ENCODE results near the gene LRRC15. TPM values are rescaled to one million over a fixed set of nuclear protein-coding genes. Genes with fewer than 3 reads are reported as not detected.

LRRC15 gene
- total and polyA plus RNA-seq, 2 experiments from 2014 or later = 0.05 to 0.14 TPM

DNA sequence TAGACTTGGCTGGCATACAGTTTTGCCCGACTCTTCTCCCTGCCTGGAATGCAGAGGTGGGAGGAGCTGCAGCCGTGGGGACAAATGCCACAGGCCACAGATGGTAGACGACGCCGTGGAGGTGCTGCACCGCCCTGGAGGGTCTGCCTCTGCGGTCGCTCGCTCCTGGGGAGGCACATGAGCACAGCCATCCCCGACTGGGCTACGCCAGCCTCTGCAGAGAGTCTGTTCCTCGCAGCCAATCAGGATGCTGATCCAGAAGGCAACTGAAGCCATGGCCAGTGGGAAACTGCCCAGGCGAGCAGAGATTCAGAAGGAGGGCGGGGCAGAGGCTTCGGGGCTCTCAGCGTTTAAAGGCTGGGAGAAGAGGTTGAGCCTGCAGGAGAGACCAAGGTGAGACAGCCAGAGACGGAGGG lies 11.9 kb upstream of the LRRC15 start:
- H3K4me3 ChIP-seq = no peak overlapping the region
- ATAC-seq (peak; percentile 62), DNase-seq (ENCODE audit: low spot score) (no peak)
- peaks cover 32% of the 10 kb centered on the region for H3K4me1 Mint-ChIP-seq
- no peak overlapping the region for H3K27ac Mint-ChIP-seq
- no peaks in the 10 kb centered on the region for H3K9me3 Mint-ChIP-seq
- H3K79me2 ChIP-seq (replicated peaks; ENCODE audit: insufficient read depth) = no peaks in the 10 kb centered on the region
- H3K36me3 ChIP-seq (ENCODE audit: insufficient read depth) = no peaks in the 10 kb centered on the region
- H4K20me1 ChIP-seq (replicated peaks; ENCODE audit: insufficient read depth) = no peaks in the 10 kb centered on the region
- H3K27ac ChIP-seq (ENCODE audit: low read depth) = no peak overlapping the region
- no peak overlapping the region for H3K4me2 ChIP-seq
- H3K4me3 Mint-ChIP-seq = no peak overlapping the region
- no peaks in the 10 kb centered on the region for H3F3A ChIP-seq (replicated peaks; ENCODE audit: low read depth)
- H3K36me3 Mint-ChIP-seq (ENCODE audit: low read depth) = no peaks in the 10 kb centered on the region
- no peaks in the 10 kb centered on the region for H3K27me3 ChIP-seq (ENCODE audit: insufficient read depth)
- peaks cover 8% of the 10 kb centered on the region for H3K27me3 Mint-ChIP-seq (ENCODE audit: insufficient read depth, low read depth, poor library complexity)
- TF ChIP-seq JUNB (IDR thresholded peaks at IDR 0.05; ENCODE audit: unreplicated experiment) = no peak
- no peak for TF ChIP-seq ZNF462 (CRISPR knock-in tag; IDR thresholded peaks at IDR 0.05)
- no peak for TF ChIP-seq STAT1 (IDR thresholded peaks at IDR 0.05; ENCODE audit: unreplicated experiment)
- no peak for TF ChIP-seq POLR2AphosphoS5 (IDR thresholded peaks at IDR 0.05; ENCODE audit: low read depth)
- no peak for TF ChIP-seq CREB1 (CRISPR knock-in tag; IDR thresholded peaks at IDR 0.05; ENCODE audit: low read depth)
- no peak for TF ChIP-seq ZNF331 (CRISPR knock-in tag; IDR thresholded peaks at IDR 0.05; ENCODE audit: low read depth)
- TF ChIP-seq ZNF114 (CRISPR knock-in tag; IDR thresholded peaks at IDR 0.05) = no peak
- TF ChIP-seq EZH2 (IDR thresholded peaks at IDR 0.05; ENCODE audit: low read depth, unreplicated experiment) = no peak
- no peak for TF ChIP-seq REST (IDR thresholded peaks at IDR 0.05; ENCODE audit: unreplicated experiment)
- TF ChIP-seq, protein P1, sequence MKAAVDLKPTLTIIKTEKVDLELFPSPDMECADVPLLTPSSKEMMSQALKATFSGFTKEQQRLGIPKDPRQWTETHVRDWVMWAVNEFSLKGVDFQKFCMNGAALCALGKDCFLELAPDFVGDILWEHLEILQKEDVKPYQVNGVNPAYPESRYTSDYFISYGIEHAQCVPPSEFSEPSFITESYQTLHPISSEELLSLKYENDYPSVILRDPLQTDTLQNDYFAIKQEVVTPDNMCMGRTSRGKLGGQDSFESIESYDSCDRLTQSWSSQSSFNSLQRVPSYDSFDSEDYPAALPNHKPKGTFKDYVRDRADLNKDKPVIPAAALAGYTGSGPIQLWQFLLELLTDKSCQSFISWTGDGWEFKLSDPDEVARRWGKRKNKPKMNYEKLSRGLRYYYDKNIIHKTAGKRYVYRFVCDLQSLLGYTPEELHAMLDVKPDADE (IDR thresholded peaks at IDR 0.05) = no peak
- H3K4me1 ChIP-seq (ENCODE audit: insufficient read depth) = peaks cover 4% of the 10 kb centered on the region; the same call in 1 of the 2 replicates
- H3K9me2 ChIP-seq (ENCODE audit: insufficient read depth) = no peaks in the 10 kb centered on the region
- no peak overlapping the region for H2AFZ ChIP-seq
